Activated T-cell treated with anti-CD3 and anti-CD28 coated beads for 1 hour (primary cell): ENCODE results near the gene ADAMTS2.
"Not testable (repeated sequence)": the region's sequence is repeated elsewhere in the genome, so short reads cannot be mapped to it uniquely, and the experiment has no call there.

Experiments
- DNase-seq: peaks from one replicate; pipeline ENCODE4 v3.0.0-alpha.2; 2020; ENCODE audit warnings: low read depth

The ADAMTS2 gene

GRCh38 chr5:179111267-179112207 is 233.7 kb downstream of the ADAMTS2 start:
- no peak for DNase-seq

- DNase-seq: no peak
These were observed 234.7 kb downstream of the ADAMTS2 start for GRCh38 chr5:179110528-179110927.

- DNase-seq: not testable (repeated sequence)
These were observed 244.0 kb downstream of the ADAMTS2 start for GRCh38 chr5:179101282-179101681.

GRCh38 chr5:179089502-179089901 is 255.8 kb downstream of the ADAMTS2 start:
- DNase-seq: no peak

GRCh38 chr5:179080724-179081123 is 264.5 kb downstream of the ADAMTS2 start:
- DNase-seq: no peak

- DNase-seq: no peak
These were observed 265.9 kb downstream of the ADAMTS2 start for GRCh38 chr5:179079165-179079987.

- DNase-seq: no peak
These were observed 279.6 kb downstream of the ADAMTS2 start for GRCh38 chr5:179065703-179066102.

- DNase-seq: no peak
These were observed 284.2 kb downstream of the ADAMTS2 start for GRCh38 chr5:179061025-179061424.
